HepG2 (cell line): Measurements from ENCODE around the gene OSGIN1. TPM values are rescaled to one million over a fixed set of nuclear protein-coding genes. Genes with fewer than 3 reads are reported as not detected.
A peak's percentile ranks its signal among the peaks of the same experiment; 100 is the strongest.

ENCODE experiments used
- CHD2 ChIP-seq: IDR thresholded peaks from 2 replicates; pipeline ENCODE4 v1.6.1; 2011; ENCODE audit warnings: low read depth, low read length, improper control_type of control experiment
- FOXP1 ChIP-seq, 2 experiments: fragments of 450-650 bp in 1 of 2; IDR thresholded peaks; 2 replicates each; pipeline ENCODE4 v1.6.1; 2017 to 2018; ENCODE audit warnings: antibody characterized with exemption in 1 of 2
- GABPA ChIP-seq, 2 experiments: IDR thresholded peaks; 2 replicates each; pipeline ENCODE4 v1.6.1; 2011 to 2016; ENCODE audit warnings: low read depth in 2 of 2, low read length in 1 of 2, missing biosample characterization in 1 of 2, missing genetic modification characterization in 1 of 2
- GATAD1 ChIP-seq: IDR thresholded peaks from 2 replicates; pipeline ENCODE4 v1.6.1; 2016; ENCODE audit warnings: missing genetic modification reagents, missing compliant biosample characterization
- HOXA5 ChIP-seq: sonication (generic); formaldehyde crosslinking; IDR thresholded peaks from 2 replicates; pipeline ENCODE4 v1.4.0; 2020; ENCODE audit warnings: missing genetic modification reagents
- PHF21A ChIP-seq: sonication (generic); formaldehyde crosslinking; IDR thresholded peaks from 2 replicates; pipeline ENCODE4 v1.5.0; 2020; ENCODE audit warnings: mild to moderate bottlenecking, missing genetic modification reagents
- RBM39 ChIP-seq: fragments of 200-400 bp; formaldehyde crosslinking; IDR thresholded peaks from one replicate; pipeline ENCODE4 v1.6.1; 2018; ENCODE audit warnings: antibody characterized with exemption, mild to moderate bottlenecking, low read depth, low read length; ENCODE audit not compliant: poor library complexity, severe bottlenecking
- TBL1XR1 ChIP-seq: fragments of 150-350 bp; IDR thresholded peaks from 2 replicates; pipeline ENCODE4 v1.6.1; 2014; ENCODE audit warnings: borderline replicate concordance, low read length; ENCODE audit not compliant: partially characterized antibody
- ZNF34 ChIP-seq: sonication (generic); formaldehyde crosslinking; IDR thresholded peaks from 2 replicates; pipeline ENCODE4 v1.4.0; 2020; ENCODE audit warnings: mild to moderate bottlenecking, missing genetic modification reagents, borderline replicate concordance
- ZNF350 ChIP-seq: sonication (generic); formaldehyde crosslinking; IDR thresholded peaks from 2 replicates; pipeline ENCODE4 v1.4.0; 2020; ENCODE audit warnings: mild to moderate bottlenecking, low read depth, missing genetic modification reagents, borderline replicate concordance
- ZSCAN9 ChIP-seq: IDR thresholded peaks from 2 replicates; pipeline ENCODE4 v1.6.1; 2016; ENCODE audit warnings: borderline replicate concordance
- polyA plus RNA-seq, 8 experiments: library from polyadenylated mRNA; depleted of rRNA in 3 of 8; stranded (reverse) in 7 of 8; unstranded in 1 of 8; fragments of >200 nt; fragmentation: Illumina TruSeq in 4 of 8; extraction: Trizol in 4 of 8; gene quantifications; 2 replicates each; pipeline versions ENCODE4 v1.2.1 to v1.2.3, GENCODE V29; 2011 to 2016; ENCODE audit warnings: low read depth in 4 of 8, missing spikeins in 1 of 8, mixed read lengths in 1 of 8; ENCODE audit not compliant: insufficient read depth in 1 of 8
- total RNA-seq, 5 experiments: library from RNA; depleted of rRNA; stranded (reverse); fragments of >200 nt; fragmentation: Illumina TruSeq; extraction: Trizol; gene quantifications; 2 replicates each; pipeline ENCODE4 v1.2.3, GENCODE V29; 2016; ENCODE audit warnings: low read depth in 1 of 5
- TF ChIP-seq, protein P1 (sequence below): sonication (generic); formaldehyde crosslinking; IDR thresholded peaks from 2 replicates; pipeline ENCODE4 v1.8.1; 2022; ENCODE audit warnings: mild to moderate bottlenecking, missing genetic modification reagents

OSGIN1 gene
- total and polyA plus RNA-seq, 2 of the 13 experiments (the other 11 are each of a cell fraction or from before 2014, with no cell fraction given): 20.5 to 27.1 TPM

- TF ChIP-seq CHD2: no peak
- TF ChIP-seq HOXA5 (CRISPR knock-in tag): 0 out of 2 replicates have a peak, but pooled peaks have one; percentile 51
- no peak for TF ChIP-seq GABPA (IDR thresholded peaks at IDR 0.05; ENCODE audit: low read depth, low read length)
- TF ChIP-seq GABPA (CRISPR knock-in tag; IDR thresholded peaks at IDR 0.05; ENCODE audit: low read depth): no peak
- 0 out of 2 replicates have a peak, but pooled peaks have one; percentile 44 for TF ChIP-seq ZSCAN9 (CRISPR knock-in tag)
- TF ChIP-seq, protein P1, sequence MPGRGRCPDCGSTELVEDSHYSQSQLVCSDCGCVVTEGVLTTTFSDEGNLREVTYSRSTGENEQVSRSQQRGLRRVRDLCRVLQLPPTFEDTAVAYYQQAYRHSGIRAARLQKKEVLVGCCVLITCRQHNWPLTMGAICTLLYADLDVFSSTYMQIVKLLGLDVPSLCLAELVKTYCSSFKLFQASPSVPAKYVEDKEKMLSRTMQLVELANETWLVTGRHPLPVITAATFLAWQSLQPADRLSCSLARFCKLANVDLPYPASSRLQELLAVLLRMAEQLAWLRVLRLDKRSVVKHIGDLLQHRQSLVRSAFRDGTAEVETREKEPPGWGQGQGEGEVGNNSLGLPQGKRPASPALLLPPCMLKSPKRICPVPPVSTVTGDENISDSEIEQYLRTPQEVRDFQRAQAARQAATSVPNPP: no peak
- TF ChIP-seq GATAD1: peak; percentile 61
- TF ChIP-seq ZNF34: no peak
- peak; percentile 86; the same call in 1 of the 2 replicates for TF ChIP-seq ZNF350
- TF ChIP-seq RBM39: no peak
- TF ChIP-seq PHF21A (CRISPR knock-in tag): peak; percentile 52; the same call in 1 of the 2 replicates
- TF ChIP-seq TBL1XR1: no peak
- TF ChIP-seq FOXP1 (IDR thresholded peaks at IDR 0.05): no peak
- no peak for TF ChIP-seq FOXP1 (CRISPR knock-in tag; IDR thresholded peaks at IDR 0.05)
- TF ChIP-seq, all 625 proteins: peak for 110
Observed at GRCh38 chr16:83926726-83927397, 26.2 kb upstream of the OSGIN1 start (continued).
